Duodenal mucosa (tissue), 2 donors: ENCODE measurements around the gene GDI1.
"Not testable (repeated sequence)": the region's sequence is repeated elsewhere in the genome, so short reads cannot be mapped to it uniquely, and the experiment has no call there.

Experiments
- H3K27ac ChIP-seq: one replicate; pipeline ENCODE4 v1.7.0; 2013; ENCODE audit warnings: low read depth, low read length
- H3K27me3 ChIP-seq, 2 donors: one replicate each; pipeline ENCODE4 v1.7.0; 2013; ENCODE audit warnings: low read length in 2 of 2, control low read depth in 1 of 2; ENCODE audit not compliant: insufficient read depth in 2 of 2, control insufficient read depth in 1 of 2
- H3K36me3 ChIP-seq, 2 donors: one replicate each; pipeline ENCODE4 v1.7.0; 2013; ENCODE audit warnings: low read length in 2 of 2, control low read depth in 1 of 2; ENCODE audit not compliant: insufficient read depth in 2 of 2, control insufficient read depth in 1 of 2
- H3K4me1 ChIP-seq, 2 donors: one replicate each; pipeline ENCODE4 v1.7.0; 2013; ENCODE audit warnings: low read length in 2 of 2, control low read depth in 1 of 2; ENCODE audit not compliant: insufficient read depth in 2 of 2, control insufficient read depth in 1 of 2
- H3K4me3 ChIP-seq, 2 donors: one replicate each; pipeline ENCODE4 v1.7.0; 2013; ENCODE audit warnings: low read length in 2 of 2, low read depth in 1 of 2
- H3K9ac ChIP-seq, 2 donors: one replicate each; pipeline ENCODE4 v1.7.0; 2013; ENCODE audit warnings: low read length in 2 of 2, low read depth in 1 of 2
- H3K9me3 ChIP-seq, 2 donors: one replicate each; pipeline ENCODE4 v1.7.0; 2013; ENCODE audit warnings: low read length in 2 of 2, control low read depth in 1 of 2; ENCODE audit not compliant: control insufficient read depth in 1 of 2

Gene GDI1

GRCh38 chrX:154399527-154400368, 37.2 kb upstream of the GDI1 start:
- H3K4me3 ChIP-seq = peak overlapping the region; percentile 80 to 90
- peak overlapping the region; percentile 50 for H3K27ac ChIP-seq
- peak overlapping the region; percentile 94 to 99 for H3K9ac ChIP-seq

GRCh38 chrX:154400369-154400817, 36.6 kb upstream of the GDI1 start:
- not testable (repeated sequence) for H3K9ac ChIP-seq, H3K27ac ChIP-seq, H3K4me3 ChIP-seq, H3K27me3 ChIP-seq, H3K9me3 ChIP-seq
- peaks cover 19 to 23% of the 10 kb centered on the region in 2 donors for H3K36me3 ChIP-seq
- H3K4me1 ChIP-seq = peaks cover 12 to 16% of the 10 kb centered on the region in 2 donors

More at GRCh38 chrX:154399527-154400368, 37.2 kb upstream of the GDI1 start:
- H3K36me3 ChIP-seq = peaks cover 19 to 23% of the 10 kb centered on the region in 2 donors
- H3K4me1 ChIP-seq = peaks cover 12 to 16% of the 10 kb centered on the region in 2 donors
- H3K27me3 ChIP-seq = no peaks in the 10 kb centered on the region
- H3K9me3 ChIP-seq = no peaks in the 10 kb centered on the region

GRCh38 chrX:154401045-154401799, 35.7 kb upstream of the GDI1 start:
- peaks cover 12 to 16% of the 10 kb centered on the region in 2 donors for H3K4me1 ChIP-seq
- H3K9ac ChIP-seq = no peak overlapping the region
- H3K9me3 ChIP-seq = no peaks in the 10 kb centered on the region
- no peaks in the 10 kb centered on the region for H3K27me3 ChIP-seq
- no peak overlapping the region for H3K27ac ChIP-seq
- no peak overlapping the region for H3K4me3 ChIP-seq
- peaks cover 19 to 23% of the 10 kb centered on the region in 2 donors for H3K36me3 ChIP-seq

GRCh38 chrX:154401918-154402621, 34.9 kb upstream of the GDI1 start:
- H3K27ac ChIP-seq = no peak overlapping the region
- no peak overlapping the region for H3K9ac ChIP-seq
- H3K4me1 ChIP-seq = peaks cover 12 to 16% of the 10 kb centered on the region in 2 donors
- no peak overlapping the region for H3K4me3 ChIP-seq
- H3K36me3 ChIP-seq = peaks cover 19 to 23% of the 10 kb centered on the region in 2 donors
- H3K27me3 ChIP-seq = no peaks in the 10 kb centered on the region
- H3K9me3 ChIP-seq = no peaks in the 10 kb centered on the region

- H3K27ac ChIP-seq = no peak overlapping the region
- H3K9ac ChIP-seq = no peak overlapping the region
- H3K27me3 ChIP-seq = no peaks in the 10 kb centered on the region
- H3K4me3 ChIP-seq = no peak overlapping the region
- H3K4me1 ChIP-seq = peaks cover 12 to 16% of the 10 kb centered on the region in 2 donors
- H3K9me3 ChIP-seq = no peaks in the 10 kb centered on the region
- peaks cover 19 to 23% of the 10 kb centered on the region in 2 donors for H3K36me3 ChIP-seq
Observed at GRCh38 chrX:154402622-154403127, 34.3 kb upstream of the GDI1 start.

- Histone ChIP-seq H3K9ac (no peak overlapping the region), H3K27ac (no peak overlapping the region), H3K4me3 (no peak overlapping the region), H3K9me3 (no peaks in the 10 kb centered on the region), H3K27me3 (no peaks in the 10 kb centered on the region), H3K36me3 (peaks cover 19 to 23% of the 10 kb centered on the region in 2 donors), H3K4me1 (peaks cover 12 to 16% of the 10 kb centered on the region in 2 donors)
Observed at GRCh38 chrX:154403192-154403591, 33.8 kb upstream of the GDI1 start.

- H3K36me3 ChIP-seq = peaks cover 19 to 23% of the 10 kb centered on the region in 2 donors
- no peak overlapping the region for H3K27ac ChIP-seq
- no peak overlapping the region for H3K9ac ChIP-seq
- no peaks in the 10 kb centered on the region for H3K27me3 ChIP-seq
- no peaks in the 10 kb centered on the region for H3K9me3 ChIP-seq
- peaks cover 12 to 20% of the 10 kb centered on the region in 2 donors for H3K4me1 ChIP-seq
- H3K4me3 ChIP-seq = no peak overlapping the region
Observed at GRCh38 chrX:154403858-154404257, 33.1 kb upstream of the GDI1 start.

GRCh38 chrX:154404625-154405192, 32.2 kb upstream of the GDI1 start:
- no peak overlapping the region for H3K4me3 ChIP-seq
- H3K27me3 ChIP-seq = no peaks in the 10 kb centered on the region
- H3K36me3 ChIP-seq = peaks cover 10 to 16% of the 10 kb centered on the region in 2 donors
- H3K9ac ChIP-seq = no peak overlapping the region
- no peak overlapping the region for H3K27ac ChIP-seq
- peaks cover 8 to 14% of the 10 kb centered on the region in 2 donors for H3K4me1 ChIP-seq
- no peaks in the 10 kb centered on the region for H3K9me3 ChIP-seq

GRCh38 chrX:154408659-154409221, 28.2 kb upstream of the GDI1 start:
- H3K4me3 ChIP-seq = peak overlapping the region; percentile 51 to 72
- H3K27me3 ChIP-seq = no peaks in the 10 kb centered on the region

More at GRCh38 chrX:154408659-154409221, 28.2 kb upstream of the GDI1 start:
- Histone ChIP-seq H3K4me1 (peaks cover 7 to 10% of the 10 kb centered on the region in 2 donors), H3K9me3 (no peaks in the 10 kb centered on the region), H3K27ac (peak overlapping the region; percentile 25), H3K9ac (peak overlapping the region; percentile 57 to 74), H3K36me3 (no peaks in the 10 kb centered on the region)
